NB4 (cell line): Measurements from ENCODE around the gene ST6GALNAC2.

Experiments
- POLR2A ChIP-seq: IDR thresholded peaks from 2 replicates; pipeline ENCODE4 v1.6.1; 2011; ENCODE audit warnings: mild to moderate bottlenecking; ENCODE audit not compliant: insufficient read length; ENCODE audit errors: extremely low read depth
- TF ChIP-seq, protein P1 (sequence below): IDR thresholded peaks from 2 replicates; pipeline ENCODE4 v1.6.1; 2011; ENCODE audit warnings: low read depth, low read length

DNA sequence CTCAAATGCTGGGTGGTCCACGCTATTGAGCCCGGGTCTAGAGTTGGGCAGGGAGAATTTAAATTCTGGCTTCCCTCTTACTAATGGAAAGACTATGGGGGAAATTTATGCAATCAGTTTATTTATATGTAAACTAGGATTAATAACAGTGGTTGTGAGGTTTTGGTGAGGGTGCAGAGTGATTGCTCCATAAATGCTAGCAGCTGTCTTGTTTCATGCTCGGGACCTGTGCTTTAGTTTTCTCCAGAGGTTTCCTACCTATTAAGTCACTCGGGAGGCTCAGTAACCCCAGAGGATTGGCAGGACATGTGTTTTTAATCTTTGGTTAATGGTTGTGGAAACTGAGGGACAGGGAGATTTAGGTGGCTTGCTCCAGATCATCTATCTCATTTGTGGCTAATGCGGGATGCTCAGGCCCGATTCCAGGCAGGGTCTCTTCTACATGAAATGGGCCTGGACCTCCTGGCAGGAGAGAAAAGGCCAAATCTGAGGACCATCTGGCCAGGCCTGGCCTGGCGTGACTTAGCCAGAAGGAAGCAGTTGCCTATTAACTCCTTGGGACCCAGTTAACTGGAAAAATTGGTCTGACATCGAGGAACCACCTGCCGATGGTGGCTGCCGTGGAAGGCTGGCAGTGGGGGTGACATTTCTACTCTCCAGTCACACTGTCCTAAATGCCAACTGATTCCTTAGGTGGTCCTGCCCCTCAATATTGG, 43.8 kb downstream of the ST6GALNAC2 start:
- no peak for TF ChIP-seq POLR2A
- TF ChIP-seq, protein P1, sequence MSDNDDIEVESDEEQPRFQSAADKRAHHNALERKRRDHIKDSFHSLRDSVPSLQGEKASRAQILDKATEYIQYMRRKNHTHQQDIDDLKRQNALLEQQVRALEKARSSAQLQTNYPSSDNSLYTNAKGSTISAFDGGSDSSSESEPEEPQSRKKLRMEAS, result no peak
